ENCODE data around the gene ZCCHC8. TPM values are rescaled to one million over a fixed set of nuclear protein-coding genes. Genes with fewer than 3 reads are reported as not detected.
"Not testable (repeated sequence)": the region's sequence is repeated elsewhere in the genome, so short reads cannot be mapped to it uniquely, and the experiment has no call there.

The ZCCHC8 gene
- polyA plus RNA-seq, 12 donors: 20.8 to 39.3 (median 28.8) TPM; not detected in 1

DNA sequence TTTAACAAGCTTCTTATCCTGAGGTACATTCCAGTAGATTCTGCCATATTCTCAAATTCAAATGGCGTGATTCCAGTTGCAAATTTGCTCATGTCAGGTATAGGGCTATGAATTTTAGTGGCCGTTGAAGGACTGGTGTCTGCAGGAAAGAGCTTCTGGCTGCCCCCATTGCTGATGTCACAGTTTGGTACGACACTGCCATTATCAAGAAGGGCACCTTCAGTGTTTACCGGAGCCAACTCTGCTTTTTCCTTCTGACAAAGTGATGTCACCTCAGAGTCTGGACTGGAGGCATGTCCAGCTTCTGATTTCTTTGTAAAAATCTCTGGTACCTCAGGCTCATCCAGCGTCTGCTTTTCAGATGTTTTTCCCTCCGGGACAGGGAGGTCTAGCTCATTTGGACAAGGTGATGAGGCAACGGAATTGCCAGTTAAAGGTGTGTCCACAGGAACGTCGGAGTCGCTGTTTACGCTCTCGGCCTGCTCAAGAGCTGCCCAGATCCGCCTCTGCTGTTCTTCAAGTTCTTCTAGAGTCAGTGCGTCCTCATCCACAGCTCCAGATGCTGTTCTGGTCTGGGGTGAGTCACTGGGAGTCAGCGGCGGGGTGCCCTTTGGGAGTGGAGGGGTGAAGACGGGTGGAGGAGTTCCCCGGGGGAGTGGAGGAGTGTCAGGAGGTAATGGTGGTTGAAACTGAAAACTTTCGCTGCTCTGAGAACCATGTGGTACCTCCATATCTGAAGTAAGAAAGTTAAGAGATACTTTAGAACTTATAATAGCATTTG lies 27.0 kb downstream of the ZCCHC8 start:
- no peak for DNase-seq

DNA sequence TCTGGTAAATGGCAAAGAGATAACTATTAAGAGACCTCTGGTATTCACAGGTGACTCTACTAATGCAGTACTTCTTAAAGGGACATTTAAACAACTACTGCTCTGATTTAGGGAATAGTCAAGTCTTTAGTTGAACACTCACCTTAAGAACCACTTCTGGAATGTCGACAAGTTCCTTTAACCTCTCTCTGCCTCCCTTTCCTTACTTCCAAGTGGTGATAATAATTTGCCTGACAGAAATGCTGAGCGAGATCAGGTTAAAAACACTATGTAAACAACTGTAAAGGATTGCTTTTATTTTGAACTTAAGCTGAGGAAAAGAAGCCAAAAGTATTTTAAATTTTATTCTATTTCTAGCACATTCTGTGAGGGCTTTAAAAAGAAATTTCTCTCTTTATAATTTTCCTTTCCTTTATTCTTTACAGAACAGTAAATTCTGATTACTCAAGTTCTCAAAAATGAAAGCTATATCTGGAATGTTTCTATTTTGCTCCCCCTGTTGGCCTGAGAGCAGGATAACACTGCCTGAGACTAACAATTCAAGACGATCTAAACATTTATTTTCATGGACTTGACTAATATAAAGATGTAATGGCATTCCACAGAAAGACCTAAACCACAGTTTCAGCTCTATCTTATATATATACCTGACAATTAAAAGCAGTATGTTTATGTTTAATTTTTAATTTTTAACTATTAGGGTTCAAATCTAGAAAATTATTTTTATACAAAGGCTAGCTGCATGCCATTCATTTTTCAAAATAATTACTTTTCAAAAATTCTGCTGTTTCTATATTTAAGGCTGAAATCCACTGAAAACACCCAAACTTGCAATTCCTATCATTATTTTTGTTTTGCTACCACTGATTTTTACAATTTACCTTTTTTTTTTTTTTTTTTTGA lies 29.2 kb downstream of the ZCCHC8 start:
- DNase-seq: peak; percentile 59

DNA sequence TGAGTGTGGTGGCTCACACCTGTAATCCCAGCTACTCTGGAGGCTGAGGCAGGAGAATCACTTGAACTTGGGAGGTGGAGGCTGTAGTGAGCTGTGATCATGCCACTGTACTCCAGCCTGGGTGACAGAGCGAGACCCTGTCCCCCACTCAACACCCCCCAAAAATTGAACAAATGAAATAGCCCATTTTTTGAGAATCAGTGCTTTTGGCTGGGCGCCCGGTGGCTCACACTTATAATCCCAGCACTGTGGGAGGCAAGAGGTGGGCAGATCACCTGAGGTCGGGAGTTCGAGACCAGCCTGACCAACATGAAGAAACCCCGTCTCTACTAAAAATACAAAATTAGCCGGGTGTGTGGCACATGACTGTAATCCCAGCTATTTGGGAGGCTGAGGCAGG lies 30.2 kb downstream of the ZCCHC8 start:
- not testable (repeated sequence) for DNase-seq

DNA sequence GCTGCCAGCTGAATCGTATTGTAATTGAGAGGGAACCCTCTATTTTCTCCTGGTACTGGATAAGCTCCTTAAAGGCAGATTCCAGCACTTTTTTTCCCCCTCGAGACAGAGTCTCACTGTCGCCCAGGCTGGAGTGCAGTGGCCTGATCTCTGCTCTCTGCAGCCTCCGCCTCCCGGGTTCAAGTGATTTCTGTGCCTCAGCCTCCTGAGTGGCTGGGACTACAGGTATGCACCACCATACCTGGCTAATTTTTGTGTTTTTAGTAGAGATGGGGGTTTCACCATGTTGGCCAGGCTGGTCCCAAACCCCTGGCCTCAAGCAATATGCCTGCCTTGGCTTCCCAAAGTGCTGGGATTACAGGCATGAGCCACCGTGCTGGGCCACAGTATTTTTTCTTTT lies 30.9 kb downstream of the ZCCHC8 start:
- DNase-seq: not testable (repeated sequence)

DNA sequence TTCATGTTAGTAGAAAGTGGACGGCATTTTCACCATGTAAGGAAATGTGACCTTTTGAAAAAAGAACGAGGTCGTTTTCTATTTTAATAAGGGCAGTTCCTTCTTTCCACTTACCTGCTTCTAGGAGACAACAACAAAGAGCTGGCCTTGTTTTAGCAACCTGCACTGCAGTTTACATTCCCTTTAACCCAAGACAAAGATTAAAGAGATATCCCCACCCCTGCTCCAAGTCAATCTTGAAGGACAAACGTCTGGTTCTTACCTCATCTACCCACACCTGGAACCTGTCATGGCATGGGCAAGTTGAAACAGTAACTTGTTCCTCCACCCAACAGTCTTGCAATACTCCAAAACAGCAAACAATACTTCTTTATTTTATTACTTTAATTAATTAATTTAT lies 32.7 kb downstream of the ZCCHC8 start:
- no peak for DNase-seq

DNA sequence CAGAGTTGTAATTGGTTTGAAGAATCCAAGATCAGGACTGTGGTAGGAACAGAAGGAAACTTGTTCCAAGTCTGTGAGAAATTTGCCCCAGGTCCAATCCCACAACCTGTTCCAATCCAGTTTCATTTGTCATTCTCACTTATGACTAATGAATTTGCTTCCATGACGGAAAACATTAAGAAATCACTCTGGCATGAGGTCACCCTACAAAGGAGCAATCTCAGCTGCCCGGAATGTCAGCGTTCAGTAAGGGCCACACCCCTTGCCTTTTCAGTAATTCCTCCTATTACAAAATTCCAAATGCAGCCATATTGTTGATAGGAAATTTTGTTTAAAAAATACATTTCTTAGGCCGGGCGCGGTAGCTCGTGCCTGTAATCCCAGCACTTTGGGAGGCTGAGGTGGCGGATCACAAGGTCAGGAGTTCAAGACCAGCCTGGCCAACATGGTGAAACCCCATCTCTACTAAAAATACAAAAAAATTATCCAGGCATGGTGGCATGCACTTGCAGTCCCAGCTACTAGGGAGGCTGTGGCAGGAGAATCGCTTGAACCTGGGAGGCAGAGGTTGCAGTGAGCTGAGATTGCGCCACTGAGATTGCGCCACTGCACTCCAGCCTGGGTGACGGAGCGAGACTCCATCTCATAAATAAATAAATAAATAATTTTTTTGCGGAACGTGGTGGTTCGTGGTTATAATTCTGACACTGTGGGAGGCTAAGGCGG lies 36.3 kb downstream of the ZCCHC8 start:
- peak; percentile 7 for DNase-seq

DNA sequence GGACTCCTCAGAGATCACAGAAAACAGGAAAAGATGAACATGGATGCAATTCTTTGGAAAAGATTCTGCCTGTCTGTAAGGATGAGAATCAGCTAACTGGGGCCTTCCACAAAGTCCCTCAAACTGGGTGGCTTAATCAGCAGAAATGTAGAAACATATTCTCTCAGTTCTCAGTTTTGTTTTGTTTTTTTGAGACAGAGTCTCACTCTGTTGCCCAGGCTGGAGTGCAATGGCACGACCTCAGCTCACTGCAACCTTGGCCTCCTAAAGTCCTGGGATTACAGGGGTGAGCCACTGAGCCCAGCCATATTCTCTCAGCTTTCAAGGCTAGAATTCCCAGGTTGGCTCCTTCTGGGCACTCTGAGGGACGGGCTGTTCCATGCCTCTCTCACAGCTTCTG lies 40.1 kb downstream of the ZCCHC8 start:
- DNase-seq: no peak

DNA sequence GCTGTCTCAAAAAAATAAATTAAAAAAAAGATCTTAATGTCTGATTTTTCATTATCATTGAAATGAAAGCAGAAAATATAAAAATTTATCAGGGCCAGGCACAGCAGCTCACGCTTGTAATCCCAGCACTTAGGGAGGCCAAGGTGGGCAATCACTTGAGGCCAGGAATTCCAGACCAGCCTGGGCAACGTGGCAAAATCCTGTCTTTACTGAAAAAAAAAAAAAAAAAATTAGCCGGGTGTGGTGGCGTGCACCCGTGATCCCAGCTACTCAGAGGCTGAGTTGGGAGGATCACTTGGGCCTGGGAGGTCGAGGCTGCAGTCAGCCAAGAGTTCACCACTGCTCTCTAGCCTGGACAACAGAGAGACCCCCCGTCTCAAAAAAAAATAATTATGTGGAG lies 40.7 kb downstream of the ZCCHC8 start:
- no peak for DNase-seq

DNA sequence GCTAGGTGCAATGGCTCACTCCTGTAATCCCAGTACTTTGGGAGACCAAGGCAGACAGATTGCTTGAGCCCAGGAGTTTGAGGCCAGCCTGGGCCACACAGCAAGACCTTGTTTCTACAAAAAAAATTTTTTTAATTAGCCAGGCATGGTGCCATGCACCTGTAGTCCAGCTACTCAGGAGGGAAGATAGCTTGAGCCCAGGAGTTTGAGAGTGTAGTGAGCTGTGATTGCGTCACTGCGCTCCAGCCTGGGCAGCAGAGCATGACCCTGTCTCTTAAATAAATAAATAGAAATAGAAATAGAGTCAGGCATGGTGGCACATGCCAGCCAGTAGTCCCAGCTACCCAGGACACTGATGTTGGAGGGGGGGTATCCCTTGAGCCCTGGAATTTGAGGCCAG lies 41.5 kb downstream of the ZCCHC8 start:
- DNase-seq: no peak

DNA sequence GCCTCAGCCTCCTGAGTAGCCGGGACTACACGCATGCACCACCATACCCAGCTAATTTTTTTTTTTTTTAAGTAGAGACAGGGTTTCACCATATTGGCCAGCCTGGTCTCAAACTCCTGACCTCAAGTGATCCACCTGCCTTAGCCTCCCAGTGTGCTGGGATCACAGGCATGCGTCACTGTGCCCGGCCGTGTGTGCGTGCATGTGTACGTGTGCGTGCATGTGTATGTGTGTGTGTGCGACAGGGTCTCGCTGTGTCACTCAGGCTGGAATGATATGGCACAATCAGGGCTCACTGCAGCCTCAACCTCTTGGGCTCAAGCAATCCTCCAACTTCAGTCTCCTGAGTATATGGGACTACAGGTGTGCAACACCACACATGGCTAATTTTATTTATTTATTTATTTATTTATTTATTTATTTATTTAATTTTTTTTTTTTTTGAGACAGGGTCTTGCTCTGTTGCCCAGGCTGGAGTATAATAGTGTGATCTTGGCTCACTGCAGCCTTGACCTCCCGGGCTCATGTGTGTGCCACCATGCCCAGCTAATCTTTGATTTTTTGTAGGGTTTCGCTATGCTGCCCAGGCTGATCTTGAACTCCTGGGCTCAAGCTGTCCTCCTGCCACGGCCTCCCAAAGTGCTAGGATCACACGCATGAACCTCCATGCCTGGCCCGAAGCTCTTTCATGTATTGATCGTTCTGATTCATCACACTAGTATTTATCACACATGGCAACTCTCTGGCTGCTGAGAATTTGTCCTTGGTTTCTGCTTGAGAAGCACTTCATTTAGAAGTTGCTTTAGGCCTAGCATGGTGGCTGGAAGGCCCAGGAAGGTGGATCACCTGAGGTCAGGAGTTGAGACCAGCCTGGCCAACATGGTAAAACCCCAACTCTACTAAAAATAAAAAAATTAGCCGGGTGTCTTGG lies 42.4 kb downstream of the ZCCHC8 start:
- DNase-seq: no peak

DNA sequence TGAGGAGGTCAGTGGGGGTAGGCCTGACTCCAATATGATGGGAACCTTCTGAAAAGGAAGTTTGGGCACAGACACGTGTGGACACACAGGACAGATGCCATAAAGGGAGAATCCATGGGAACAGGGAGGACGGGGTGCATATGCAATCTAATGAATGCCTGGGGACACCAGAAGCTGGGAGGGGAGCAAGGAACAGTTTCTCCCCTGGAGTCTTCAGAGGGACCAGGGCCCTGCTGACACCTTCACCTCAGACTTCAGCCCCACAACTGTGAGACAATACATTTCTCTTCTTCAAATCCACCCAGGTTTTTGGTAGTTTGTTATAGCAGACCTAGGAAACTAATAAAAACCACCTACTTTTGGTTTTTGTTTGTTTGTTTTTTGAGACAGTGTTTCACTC lies 43.1 kb downstream of the ZCCHC8 start:
- no peak for DNase-seq

DNA sequence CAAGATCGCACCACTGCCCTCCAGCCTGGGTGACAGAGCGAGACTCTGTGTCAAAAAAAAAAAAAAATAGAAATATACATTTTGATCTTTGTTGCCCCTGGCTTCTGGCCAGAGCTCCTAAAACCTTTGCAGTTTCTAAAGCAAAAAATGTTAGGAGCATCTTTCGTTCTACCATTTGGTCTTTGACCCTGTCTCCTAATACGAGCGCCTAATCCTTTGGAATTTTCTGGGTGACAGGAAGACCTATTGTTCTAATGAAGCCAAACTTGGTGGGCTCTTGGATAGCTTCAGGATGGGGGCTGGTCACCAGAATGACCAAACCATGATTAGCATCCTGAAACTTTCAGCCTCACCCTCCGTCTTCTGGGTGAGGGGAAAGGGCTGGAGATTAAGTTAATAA lies 46.0 kb downstream of the ZCCHC8 start:
- no peak for DNase-seq

DNA sequence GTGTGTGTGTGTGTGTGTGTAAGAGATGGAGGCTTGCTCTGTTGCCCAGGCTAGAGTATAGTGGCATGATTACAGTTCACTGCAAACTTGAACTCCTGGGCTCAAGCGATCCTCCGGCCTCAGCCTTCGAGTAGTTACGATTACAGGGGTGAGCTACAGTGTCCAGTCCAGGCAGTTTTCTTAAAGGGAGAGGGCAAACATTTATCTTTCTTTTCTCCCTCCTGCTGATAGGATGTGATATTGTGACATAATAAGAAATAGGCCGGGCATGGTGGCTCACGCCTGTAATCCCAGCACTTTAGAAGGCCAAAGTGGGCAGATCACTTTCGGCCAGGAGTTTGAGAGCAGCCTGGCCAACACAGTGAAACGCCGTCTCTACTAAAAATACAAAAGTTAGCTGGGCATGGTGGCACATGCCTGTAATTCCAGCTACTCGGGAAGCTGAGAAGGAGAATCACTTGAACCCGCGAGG lies 46.4 kb downstream of the ZCCHC8 start:
- DNase-seq: no peak

DNA sequence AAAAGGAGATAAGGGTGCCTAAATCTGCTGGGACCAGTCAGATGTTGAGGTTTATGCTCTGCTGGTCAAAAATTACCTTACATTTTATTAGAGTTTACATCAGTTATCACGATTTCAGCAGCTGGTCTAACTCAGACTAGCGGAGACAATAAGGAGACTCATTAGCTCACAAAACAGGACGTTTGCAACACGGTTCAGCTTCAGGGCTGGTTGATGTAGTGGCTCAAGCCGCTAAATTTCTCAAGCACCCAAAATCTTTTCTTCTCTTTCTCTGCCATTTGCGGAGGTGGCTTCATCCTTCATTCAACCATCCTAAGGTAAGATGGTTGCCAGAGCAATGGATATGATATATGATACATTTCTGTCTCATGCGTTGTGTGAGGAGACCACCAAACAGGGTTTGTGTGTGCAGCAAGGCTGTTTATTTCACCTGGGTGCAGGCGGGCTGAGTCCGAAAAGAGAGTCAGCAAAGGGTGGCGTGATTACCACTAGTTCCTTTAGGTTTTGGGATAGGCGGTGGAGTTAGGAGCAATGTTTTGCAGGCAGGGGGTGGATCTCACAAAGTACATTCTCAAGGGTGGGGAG lies 47.9 kb downstream of the ZCCHC8 start:
- no peak for DNase-seq

DNA sequence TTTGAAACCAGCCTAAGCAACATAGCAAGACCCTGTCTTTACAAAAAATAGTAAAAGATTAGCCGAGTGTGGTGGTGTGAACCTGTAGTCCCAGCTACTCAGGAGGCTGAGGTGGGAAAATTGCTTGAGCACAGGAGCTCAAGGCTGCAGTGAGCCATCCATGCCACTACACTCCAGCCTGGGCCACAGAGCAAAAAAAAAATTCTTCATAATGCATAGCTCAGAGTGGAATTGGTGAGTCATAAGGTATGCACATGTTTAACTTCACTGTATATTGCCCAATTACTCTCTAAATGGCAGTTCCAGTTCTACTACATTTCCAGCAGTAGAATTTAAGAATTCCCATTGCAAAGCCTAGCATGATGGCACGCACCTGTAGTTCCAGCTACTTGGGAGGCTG lies 51.4 kb downstream of the ZCCHC8 start:
- no peak for DNase-seq

DNA sequence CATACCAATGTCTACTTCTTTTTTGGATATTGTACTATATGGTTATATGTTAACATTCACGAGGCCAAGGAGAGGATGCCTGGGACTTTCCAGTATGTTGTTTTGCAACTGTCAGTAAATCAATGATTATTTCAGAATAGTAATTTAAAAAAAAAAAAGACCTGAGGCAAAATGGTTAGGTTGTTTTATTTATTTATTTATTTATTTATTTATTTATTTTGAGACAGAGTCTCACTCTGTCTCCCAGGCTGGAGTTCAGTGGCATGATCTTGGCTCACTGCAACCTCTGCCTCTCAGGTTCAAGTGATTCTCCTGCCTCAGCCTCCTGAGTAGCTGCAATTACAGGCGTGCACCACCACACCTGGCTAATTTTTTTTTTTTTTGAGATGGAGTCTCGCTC lies 52.9 kb downstream of the ZCCHC8 start:
- DNase-seq: not testable (repeated sequence)

DNA sequence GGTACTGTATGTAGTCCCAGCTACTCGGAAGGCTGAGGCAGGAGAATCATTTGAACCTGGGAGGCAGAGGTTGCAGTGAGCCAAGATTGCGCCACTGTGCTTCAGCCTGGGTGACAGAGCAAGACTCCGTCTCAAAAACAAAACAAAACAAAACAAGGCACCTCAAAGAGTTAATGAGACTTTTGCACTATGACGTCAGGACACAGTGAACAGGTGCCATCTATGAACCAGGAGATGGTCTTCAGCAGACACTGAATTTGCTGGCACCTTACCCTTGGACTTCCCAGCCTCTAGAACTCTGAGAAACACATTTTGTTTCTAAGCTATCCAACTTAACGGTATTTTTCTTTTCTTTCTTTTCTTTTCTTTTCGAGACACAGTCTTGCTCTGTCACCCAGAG lies 54.3 kb downstream of the ZCCHC8 start:
- not testable (repeated sequence) for DNase-seq

DNA sequence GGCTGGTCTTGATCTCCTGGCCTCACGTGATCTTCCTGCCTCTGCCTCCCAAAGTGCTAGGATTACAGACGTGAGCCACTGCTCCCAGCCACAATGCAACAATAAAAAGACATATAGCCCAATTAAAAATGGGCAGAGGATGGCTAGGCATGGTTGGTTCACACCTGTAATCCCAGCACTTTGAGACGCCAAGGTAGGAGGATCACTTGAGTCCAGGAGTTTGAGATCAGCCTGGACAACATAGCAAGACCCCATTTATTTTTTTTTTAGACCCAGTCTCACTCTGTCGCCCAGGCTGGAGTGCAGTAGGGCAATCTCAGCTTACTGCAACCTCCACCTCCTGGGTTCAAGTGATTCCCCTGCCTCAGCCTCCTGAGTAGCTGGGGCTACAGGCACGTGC lies 56.7 kb downstream of the ZCCHC8 start:
- DNase-seq: not testable (repeated sequence)

DNA sequence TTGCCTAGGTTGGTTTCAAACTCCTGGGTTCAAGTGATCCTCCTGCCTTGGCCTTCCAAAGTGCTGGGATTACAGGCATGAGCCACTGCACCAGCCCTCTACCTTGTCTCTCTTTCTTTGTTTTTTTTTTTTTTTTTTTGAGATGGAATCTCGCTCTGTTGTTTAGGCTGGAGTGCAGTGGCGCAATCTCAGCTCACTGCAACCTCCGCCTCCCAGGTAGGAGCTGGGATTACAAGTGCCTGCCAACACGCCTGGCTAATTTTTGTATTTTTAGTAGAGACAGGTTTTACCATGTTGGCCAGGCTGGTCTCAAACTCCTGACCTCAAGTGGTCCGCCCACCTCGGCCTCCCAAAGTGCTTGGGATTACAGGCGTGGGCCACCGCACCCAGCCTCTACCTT lies 61.9 kb downstream of the ZCCHC8 start:
- not testable (repeated sequence) for DNase-seq

DNA sequence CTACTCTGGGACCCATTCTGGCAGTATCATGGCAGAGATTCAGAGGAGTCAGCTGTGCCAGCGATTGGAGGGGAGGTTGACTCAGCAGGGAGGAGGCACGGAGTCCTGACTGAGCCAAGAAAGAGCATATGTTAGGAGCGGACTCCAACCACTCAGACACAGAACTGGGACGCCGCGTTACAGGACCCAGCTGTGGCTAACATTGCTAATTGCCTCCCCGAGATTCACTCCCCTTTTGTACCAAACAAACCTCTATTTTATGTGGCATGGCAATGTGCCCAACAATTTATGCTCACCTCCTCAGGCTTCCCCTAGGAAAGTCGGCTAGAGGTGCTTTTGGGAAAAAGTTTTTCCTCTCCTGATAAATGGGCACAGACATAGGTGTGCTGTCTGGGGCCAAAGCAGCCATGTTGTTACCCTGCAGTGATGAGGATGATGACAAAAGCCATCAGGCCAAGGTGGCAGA lies 63.0 kb downstream of the ZCCHC8 start:
- peak; percentile 16 for DNase-seq

DNA sequence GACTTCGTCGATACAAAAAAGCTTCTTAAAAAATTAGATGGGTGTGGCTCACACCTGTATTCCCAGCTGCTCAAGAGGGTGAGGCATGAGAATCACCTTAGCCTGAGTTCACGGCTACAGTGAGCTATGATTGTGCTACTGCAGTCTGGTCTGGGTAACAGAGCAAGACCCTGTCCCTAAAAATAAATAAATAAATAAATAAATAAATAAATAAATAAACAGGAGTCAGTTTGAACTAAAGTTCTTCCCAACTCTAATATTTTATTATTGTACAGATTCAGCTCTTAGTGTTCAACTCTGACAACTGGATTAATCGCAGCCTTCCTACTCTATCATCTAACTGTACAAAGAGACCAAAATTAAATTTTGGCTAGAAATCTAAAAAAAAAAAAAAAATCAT lies 65.5 kb downstream of the ZCCHC8 start:
- DNase-seq: no peak
